ENCODE measurements around the gene ANKRD27.
"Not testable (repeated sequence)": the region's sequence is repeated elsewhere in the genome, so short reads cannot be mapped to it uniquely, and the experiment has no call there.

ANKRD27 gene

GRCh38 chr19:32702010-32702409, 27.0 kb upstream of the ANKRD27 start:
- no peak overlapping the region for H3K9ac ChIP-seq (ENCODE audit: low read length)
- no peaks in the 10 kb centered on the region; the same call in 1 of the 2 replicates for H3K36me3 ChIP-seq (ENCODE audit: control insufficient read depth, insufficient read depth, low read length)
- H3K27me3 ChIP-seq (ENCODE audit: control insufficient read depth, insufficient read depth, low read length), result no peaks in the 10 kb centered on the region
- no peaks in the 10 kb centered on the region; the same call in 1 of the 2 replicates for H3K4me1 ChIP-seq (ENCODE audit: control insufficient read depth, insufficient read depth, low read length)
- H3K27ac ChIP-seq (ENCODE audit: low read depth, low read length), result no peak overlapping the region
- no peak overlapping the region for H3K4me3 ChIP-seq (ENCODE audit: low read depth, low read length)
- H3K9me3 ChIP-seq (ENCODE audit: control insufficient read depth, insufficient read depth, low read depth, low read length), result peaks cover 17% of the 10 kb centered on the region

GRCh38 chr19:32700129-32700528, 25.1 kb upstream of the ANKRD27 start:
- H3K4me3 ChIP-seq (ENCODE audit: low read depth, low read length); H3K27ac ChIP-seq (ENCODE audit: low read depth, low read length); H3K4me1 ChIP-seq (ENCODE audit: control insufficient read depth, insufficient read depth, low read length); H3K27me3 ChIP-seq (ENCODE audit: control insufficient read depth, insufficient read depth, low read length); H3K36me3 ChIP-seq (ENCODE audit: control insufficient read depth, insufficient read depth, low read length); H3K9ac ChIP-seq (ENCODE audit: low read length): not testable (repeated sequence)
- peaks cover 17% of the 10 kb centered on the region for H3K9me3 ChIP-seq (ENCODE audit: control insufficient read depth, insufficient read depth, low read depth, low read length)

GRCh38 chr19:32696771-32697170, 21.8 kb upstream of the ANKRD27 start:
- not testable (repeated sequence) for H3K27me3 ChIP-seq (ENCODE audit: control insufficient read depth, insufficient read depth, low read length); H3K9me3 ChIP-seq (ENCODE audit: control insufficient read depth, insufficient read depth, low read depth, low read length); H3K4me1 ChIP-seq (ENCODE audit: control insufficient read depth, insufficient read depth, low read length); H3K9ac ChIP-seq (ENCODE audit: low read length); H3K36me3 ChIP-seq (ENCODE audit: control insufficient read depth, insufficient read depth, low read length); H3K4me3 ChIP-seq (ENCODE audit: low read depth, low read length); H3K27ac ChIP-seq (ENCODE audit: low read depth, low read length)

- H3K9me3 ChIP-seq (ENCODE audit: control insufficient read depth, insufficient read depth, low read depth, low read length); H3K9ac ChIP-seq (ENCODE audit: low read length); H3K4me1 ChIP-seq (ENCODE audit: control insufficient read depth, insufficient read depth, low read length); H3K27ac ChIP-seq (ENCODE audit: low read depth, low read length); H3K36me3 ChIP-seq (ENCODE audit: control insufficient read depth, insufficient read depth, low read length); H3K4me3 ChIP-seq (ENCODE audit: low read depth, low read length): not testable (repeated sequence)
- peaks cover 12% of the 10 kb centered on the region for H3K27me3 ChIP-seq (ENCODE audit: control insufficient read depth, insufficient read depth, low read length)
Observed at GRCh38 chr19:32695506-32695905, 20.5 kb upstream of the ANKRD27 start.

GRCh38 chr19:32694851-32695250, 19.9 kb upstream of the ANKRD27 start:
- H3K9ac ChIP-seq (ENCODE audit: low read length); H3K4me1 ChIP-seq (ENCODE audit: control insufficient read depth, insufficient read depth, low read length); H3K36me3 ChIP-seq (ENCODE audit: control insufficient read depth, insufficient read depth, low read length); H3K4me3 ChIP-seq (ENCODE audit: low read depth, low read length); H3K9me3 ChIP-seq (ENCODE audit: control insufficient read depth, insufficient read depth, low read depth, low read length); H3K27ac ChIP-seq (ENCODE audit: low read depth, low read length): not testable (repeated sequence)
- H3K27me3 ChIP-seq (ENCODE audit: control insufficient read depth, insufficient read depth, low read length), result peaks cover 12% of the 10 kb centered on the region

- peaks cover 12% of the 10 kb centered on the region for H3K27me3 ChIP-seq (ENCODE audit: control insufficient read depth, insufficient read depth, low read length)
- not testable (repeated sequence) for H3K9me3 ChIP-seq (ENCODE audit: control insufficient read depth, insufficient read depth, low read depth, low read length); H3K4me1 ChIP-seq (ENCODE audit: control insufficient read depth, insufficient read depth, low read length); H3K4me3 ChIP-seq (ENCODE audit: low read depth, low read length); H3K27ac ChIP-seq (ENCODE audit: low read depth, low read length); H3K9ac ChIP-seq (ENCODE audit: low read length); H3K36me3 ChIP-seq (ENCODE audit: control insufficient read depth, insufficient read depth, low read length)
Observed at GRCh38 chr19:32694316-32694715, 19.3 kb upstream of the ANKRD27 start.

- not testable (repeated sequence) for H3K4me1 ChIP-seq (ENCODE audit: control insufficient read depth, insufficient read depth, low read length); H3K9me3 ChIP-seq (ENCODE audit: control insufficient read depth, insufficient read depth, low read depth, low read length); H3K27ac ChIP-seq (ENCODE audit: low read depth, low read length); H3K9ac ChIP-seq (ENCODE audit: low read length); H3K36me3 ChIP-seq (ENCODE audit: control insufficient read depth, insufficient read depth, low read length)
- H3K4me3 ChIP-seq (ENCODE audit: low read depth, low read length), result 0 out of 2 replicates have a peak overlapping the region, but pooled peaks have one; percentile 74
- H3K27me3 ChIP-seq (ENCODE audit: control insufficient read depth, insufficient read depth, low read length), result peaks cover 12% of the 10 kb centered on the region
Observed at GRCh38 chr19:32693151-32694108, 18.4 kb upstream of the ANKRD27 start.

GRCh38 chr19:32692727-32693061, 17.7 kb upstream of the ANKRD27 start:
- Histone ChIP-seq H3K27me3 (ENCODE audit: control insufficient read depth, insufficient read depth, low read length) (peaks cover 12% of the 10 kb centered on the region), H3K36me3 (ENCODE audit: control insufficient read depth, insufficient read depth, low read length) (no peaks in the 10 kb centered on the region), H3K9me3 (ENCODE audit: control insufficient read depth, insufficient read depth, low read depth, low read length) (no peaks in the 10 kb centered on the region; the same call in 1 of the 2 replicates), H3K27ac (ENCODE audit: low read depth, low read length) (no peak overlapping the region), H3K9ac (ENCODE audit: low read length) (peak overlapping the region; percentile 84), H3K4me1 (ENCODE audit: control insufficient read depth, insufficient read depth, low read length) (peaks cover 4% of the 10 kb centered on the region), H3K4me3 (ENCODE audit: low read depth, low read length) (peak overlapping the region; percentile 74)

- Histone ChIP-seq H3K9ac (ENCODE audit: low read length) (peak overlapping the region; percentile 84), H3K27ac (ENCODE audit: low read depth, low read length) (no peak overlapping the region), H3K9me3 (ENCODE audit: control insufficient read depth, insufficient read depth, low read depth, low read length) (no peaks in the 10 kb centered on the region; the same call in 1 of the 2 replicates), H3K4me1 (ENCODE audit: control insufficient read depth, insufficient read depth, low read length) (peaks cover 4% of the 10 kb centered on the region), H3K36me3 (ENCODE audit: control insufficient read depth, insufficient read depth, low read length) (no peaks in the 10 kb centered on the region), H3K27me3 (ENCODE audit: control insufficient read depth, insufficient read depth, low read length) (peaks cover 12% of the 10 kb centered on the region), H3K4me3 (ENCODE audit: low read depth, low read length) (peak overlapping the region; percentile 74)
Observed at GRCh38 chr19:32691952-32692726, 17.2 kb upstream of the ANKRD27 start.

GRCh38 chr19:32691291-32691951, 16.4 kb upstream of the ANKRD27 start, which contains the start of gene NUDT19:
Gene NUDT19, plus strand, starts transcription at chr19:32691821. Its CDS starts 140 bp downstream, at chr19:32691961.
- no peaks in the 10 kb centered on the region for H3K36me3 ChIP-seq (ENCODE audit: control insufficient read depth, insufficient read depth, low read length)
- peaks cover 12% of the 10 kb centered on the region for H3K27me3 ChIP-seq (ENCODE audit: control insufficient read depth, insufficient read depth, low read length)
- peak within 1 kb of the TSS; percentile 84 for H3K9ac ChIP-seq (ENCODE audit: low read length)
- H3K4me1 ChIP-seq (ENCODE audit: control insufficient read depth, insufficient read depth, low read length), result peaks cover 4% of the 10 kb centered on the region
- H3K27ac ChIP-seq (ENCODE audit: low read depth, low read length), result no peak within 1 kb of the TSS
- H3K4me3 ChIP-seq (ENCODE audit: low read depth, low read length), result peak within 1 kb of the TSS; percentile 74
- H3K9me3 ChIP-seq (ENCODE audit: control insufficient read depth, insufficient read depth, low read depth, low read length), result no peaks in the 10 kb centered on the region; the same call in 1 of the 2 replicates
